H1 (cell line): ENCODE measurements around the gene KXD1. TPM values are rescaled to one million over a fixed set of nuclear protein-coding genes. Genes with fewer than 3 reads are reported as not detected.

Source experiments
- CTCF ChIA-PET: fragments of 300-600 bp; sonication (Branson Sonifier 250); formaldehyde crosslinking; loops from one replicate; lab custom pipeline; 2021; ENCODE audit not compliant: partially characterized antibody; lab: Charles Lee
- POLR2A ChIA-PET: fragments of 300-600 bp; sonication (Branson Sonifier 250); formaldehyde crosslinking; loops from one replicate; lab custom pipeline; 2021; ENCODE audit warnings: inconsistent platforms; ENCODE audit not compliant: partially characterized antibody; lab: Charles Lee
- DNase-seq, 2 experiments: peaks; one replicate each; pipeline versions ENCODE4 v3.0.0 to v3.0.0-alpha.2; 2010 to 2022; ENCODE audit warnings: low spot score in 2 of 2, low read depth in 1 of 2, mixed read lengths in 1 of 2
- FAIRE-seq: peaks from 2 replicates; lab custom pipeline; 2011; peaks lifted over from hg19 to GRCh38; lab: Jason Lieb, UNC
- H2AFZ ChIP-seq: 2 replicates; pipeline ENCODE4 v1.8.1; 2012; ENCODE audit warnings: low read length, inconsistent platforms
- H2AK5ac ChIP-seq: 2 replicates; pipeline ENCODE4 v1.6.1; 2013; ENCODE audit warnings: low read depth, low read length
- H2BK120ac ChIP-seq: replicated peaks from 2 replicates; pipeline ENCODE3; 2013; ENCODE audit warnings: low read depth, low read length, inconsistent platforms
- H2BK12ac ChIP-seq: 2 replicates; pipeline ENCODE4 v1.6.1; 2013; ENCODE audit warnings: low read depth, low read length
- H2BK15ac ChIP-seq: 2 replicates; pipeline ENCODE4 v1.6.1; 2013; ENCODE audit warnings: low read length
- H2BK20ac ChIP-seq: 2 replicates; pipeline ENCODE4 v1.6.1; 2013; ENCODE audit warnings: low read length
- H2BK5ac ChIP-seq: 2 replicates; pipeline ENCODE4 v1.6.1; 2013; ENCODE audit warnings: low read depth, low read length
- H3K14ac ChIP-seq: 2 replicates; pipeline ENCODE4 v1.6.1; 2013; ENCODE audit warnings: inconsistent platforms; ENCODE audit not compliant: insufficient read length
- H3K18ac ChIP-seq: 2 replicates; pipeline ENCODE4 v1.6.1; 2013; ENCODE audit warnings: low read length; ENCODE audit errors: extremely low read depth
- H3K23ac ChIP-seq: 2 replicates; pipeline ENCODE4 v1.6.1; 2013; ENCODE audit warnings: inconsistent platforms; ENCODE audit not compliant: insufficient read length
- H3K23me2 ChIP-seq: 2 replicates; pipeline ENCODE4 v1.6.1; 2013; ENCODE audit warnings: low read depth, low read length
- H3K27ac ChIP-seq: 2 replicates; pipeline ENCODE4 v1.6.1; 2011; ENCODE audit warnings: low read depth, low read length, inconsistent platforms
- H3K27me3 ChIP-seq, 4 experiments: replicated peaks in 1 of 4; 1 replicate in 1 of 4; 2 replicates in 3 of 4; pipeline versions ENCODE4 v1.6.1 to v1.8.1; 2011 to 2013; ENCODE audit warnings: low read length in 3 of 4, mild to moderate bottlenecking in 3 of 4, inconsistent platforms in 2 of 4, mixed read lengths in 2 of 4, moderate library complexity in 1 of 4; ENCODE audit not compliant: control insufficient read depth in 3 of 4, insufficient read depth in 3 of 4; ENCODE audit errors: extremely low read depth in 1 of 4
- H3K36me3 ChIP-seq, 4 experiments: 2 replicates each; pipeline versions ENCODE4 v1.6.1 to v1.8.1; 2011 to 2013; ENCODE audit warnings: mild to moderate bottlenecking in 4 of 4, low read length in 3 of 4, moderate library complexity in 2 of 4, control low read depth in 1 of 4, inconsistent platforms in 1 of 4; ENCODE audit not compliant: insufficient read depth in 4 of 4, control insufficient read depth in 2 of 4
- H3K4ac ChIP-seq: replicated peaks from 2 replicates; pipeline ENCODE3; 2013; ENCODE audit warnings: low read length, low read depth, mixed read lengths, inconsistent platforms; ENCODE audit not compliant: insufficient read length
- H3K4me1 ChIP-seq, 4 experiments: replicated peaks in 1 of 4; 1 replicate in 1 of 4; 2 replicates in 3 of 4; pipeline versions ENCODE4 v1.6.1 to v1.8.1; 2011 to 2013; ENCODE audit warnings: low read length in 3 of 4, inconsistent platforms in 2 of 4, mixed read lengths in 1 of 4; ENCODE audit not compliant: insufficient read depth in 4 of 4, control insufficient read depth in 3 of 4
- H3K4me2 ChIP-seq, 2 experiments: 2 replicates each; pipeline versions ENCODE4 v1.6.1 to v1.8.1; 2011 to 2013; ENCODE audit warnings: low read depth in 2 of 2, low read length in 2 of 2, control low read depth in 1 of 2, inconsistent platforms in 1 of 2, mild to moderate bottlenecking in 1 of 2; ENCODE audit not compliant: insufficient read depth in 1 of 2
- H3K4me3 ChIP-seq, 4 experiments: fragments of 200-600, 300-600 bp in 1 of 4; sonication (generic), shearing (Covaris generic), sonication (Bioruptor Twin) in 1 of 4; 2 replicates each; pipeline versions ENCODE4 v1.5.1 to v1.8.1; 2011 to 2016; ENCODE audit warnings: low read length in 4 of 4, low read depth in 3 of 4, control low read depth in 2 of 4, inconsistent platforms in 2 of 4, mild to moderate bottlenecking in 2 of 4, mixed read lengths in 1 of 4, moderate library complexity in 1 of 4; ENCODE audit not compliant: insufficient read depth in 2 of 4; ENCODE audit errors: extremely low read depth in 1 of 4
- H3K56ac ChIP-seq: replicated peaks from 2 replicates; pipeline ENCODE3; 2013; ENCODE audit warnings: low read depth, mild to moderate bottlenecking, mixed read lengths, low read length, inconsistent platforms; ENCODE audit not compliant: insufficient read length
- H3K79me1 ChIP-seq: 2 replicates; pipeline ENCODE4 v1.6.1; 2013; ENCODE audit warnings: low read depth, low read length, control low read depth
- H3K79me2 ChIP-seq, 2 experiments: 2 replicates each; pipeline versions ENCODE4 v1.6.1 to v1.8.1; 2012 to 2013; ENCODE audit warnings: low read length in 2 of 2, mild to moderate bottlenecking in 2 of 2, inconsistent platforms in 1 of 2; ENCODE audit not compliant: insufficient read depth in 2 of 2, control insufficient read depth in 1 of 2
- H3K9ac ChIP-seq, 4 experiments: replicated peaks in 1 of 4; 1 replicate in 1 of 4; 2 replicates in 3 of 4; pipeline versions ENCODE4 v1.6.1 to v1.8.1; 2011 to 2013; ENCODE audit warnings: low read depth in 3 of 4, low read length in 3 of 4, control low read depth in 2 of 4, mild to moderate bottlenecking in 2 of 4, moderate library complexity in 2 of 4, inconsistent platforms in 1 of 4; ENCODE audit errors: extremely low read depth in 1 of 4
- H3K9me3 ChIP-seq, 2 experiments: 2 replicates each; pipeline versions ENCODE4 v1.6.1 to v1.8.1; 2012 to 2013; ENCODE audit warnings: mild to moderate bottlenecking in 2 of 2, moderate library complexity in 2 of 2, control low read depth in 1 of 2, inconsistent platforms in 1 of 2, low read depth in 1 of 2, low read length in 1 of 2, mixed read lengths in 1 of 2; ENCODE audit not compliant: insufficient read depth in 2 of 2
- H4K20me1 ChIP-seq, 2 experiments: replicated peaks in 1 of 2; 2 replicates each; pipeline versions ENCODE3 to v1.8.1; 2011 to 2013; ENCODE audit warnings: inconsistent platforms in 2 of 2, low read length in 2 of 2, mild to moderate bottlenecking in 1 of 2; ENCODE audit not compliant: insufficient read depth in 2 of 2, control insufficient read depth in 1 of 2
- H4K5ac ChIP-seq: 2 replicates; pipeline ENCODE4 v1.6.1; 2013; ENCODE audit warnings: low read length, low read depth, mixed read lengths, inconsistent platforms; ENCODE audit not compliant: insufficient read length
- H4K8ac ChIP-seq: 2 replicates; pipeline ENCODE4 v1.8.0; 2013; ENCODE audit warnings: mild to moderate bottlenecking, moderate library complexity, low read length, inconsistent platforms; ENCODE audit not compliant: insufficient read depth; ENCODE audit errors: extremely low read depth
- H4K91ac ChIP-seq: replicated peaks from 2 replicates; pipeline ENCODE3; 2013; ENCODE audit warnings: low read length, mixed read lengths, inconsistent platforms; ENCODE audit not compliant: insufficient read length
- BACH1 ChIP-seq: IDR thresholded peaks from 2 replicates; pipeline ENCODE4 v1.6.1; 2012; ENCODE audit warnings: low read length, improper control_type of control experiment
- BRCA1 ChIP-seq: IDR thresholded peaks from 2 replicates; pipeline ENCODE4 v1.6.1; 2012; ENCODE audit warnings: low read depth, low read length, improper control_type of control experiment
- POLR2A ChIP-seq, 2 experiments: IDR thresholded peaks; 1 replicate in 1 of 2; 2 replicates in 1 of 2; pipeline ENCODE4 v1.6.1; 2011; ENCODE audit warnings: low read depth in 2 of 2, low read length in 2 of 2, mild to moderate bottlenecking in 2 of 2; ENCODE audit errors: control extremely low read depth in 1 of 2
- SRF ChIP-seq: IDR thresholded peaks from 2 replicates; pipeline ENCODE4 v1.6.1; 2011; ENCODE audit warnings: mild to moderate bottlenecking, low read depth, low read length, moderate library complexity
- TAF7 ChIP-seq: optimal IDR thresholded peaks from 2 replicates; pipeline ENCODE3; 2011; ENCODE audit warnings: low read depth, mild to moderate bottlenecking, inconsistent platforms, low read length, moderate library complexity, borderline replicate concordance
- WGBS, 2 experiments: shearing (Covaris generic) in 1 of 2; methylation state at CpG; one replicate each; pipeline versions ENCODE4 v1.1.6 to v1.1.7; 2013 to 2015; ENCODE audit warnings: low lambda C conversion rate in 2 of 2, mixed read lengths in 2 of 2, inconsistent platforms in 1 of 2, low coverage in 1 of 2, missing lambda C conversion rate in 1 of 2; ENCODE audit not compliant: insufficient replicate concordance in 2 of 2, insufficient coverage in 1 of 2, insufficient read length in 1 of 2; ENCODE audit errors: extremely low coverage in 1 of 2, missing lambda C conversion rate in 1 of 2; 5-methylcytosine and 5-hydroxymethylcytosine counted together
- polyA plus RNA-seq, 7 experiments: library from polyadenylated mRNA; depleted of rRNA in 3 of 7; stranded (reverse) in 5 of 7; unstranded in 2 of 7; fragments of >200 nt in 5 of 7; fragments of 200-250 nt in 2 of 7; gene quantifications; 1 replicate in 5 of 7; 2 replicates in 1 of 7; 4 replicates in 1 of 7; pipeline versions ENCODE4 v1.2.1 to v1.2.3, GENCODE V29; 2011 to 2013; ENCODE audit warnings: missing spikeins in 2 of 7, mixed read lengths in 2 of 7
- total RNA-seq: library from RNA; stranded (reverse); fragmentation: NEBNext Ultra II Directional; extraction: Animal tissue kit (Norgen Biotek cat#: 25700); gene quantifications from 2 replicates; pipeline ENCODE4 v1.2.1, GENCODE V29; 2021
- TF ChIP-seq, protein P1 (sequence below): IDR thresholded peaks from 2 replicates; pipeline ENCODE4 v1.6.1; 2012; ENCODE audit warnings: inconsistent platforms
- TF ChIP-seq, protein P2 (sequence below): IDR thresholded peaks from 2 replicates; pipeline ENCODE4 v1.6.1; 2011; ENCODE audit warnings: low read depth, mild to moderate bottlenecking, low read length; ENCODE audit not compliant: insufficient read depth

Gene KXD1
- total and polyA plus RNA-seq, 2 of the 8 experiments (the other 6 are each of a cell fraction or from before 2014, with no cell fraction given), result 115 to 267 TPM

DNA sequence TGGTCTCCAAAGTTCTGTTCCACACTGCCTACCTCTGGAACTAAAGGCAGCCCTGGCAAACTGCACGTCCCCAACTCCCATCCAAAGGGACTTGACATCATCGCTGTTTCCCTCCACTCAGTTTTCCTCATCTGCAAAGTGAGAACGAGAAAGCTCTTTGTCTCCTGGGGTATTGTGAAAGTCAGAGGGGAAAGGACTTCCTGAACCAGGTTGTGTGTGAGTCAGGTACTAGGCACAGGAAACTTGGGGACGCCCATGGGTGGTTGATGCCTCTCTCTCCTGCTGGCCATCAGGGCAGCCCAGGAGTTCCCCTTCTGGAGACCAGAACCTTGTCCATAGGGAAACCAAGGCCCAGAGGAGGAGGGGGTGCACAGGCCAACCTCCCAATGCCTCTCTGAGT, 44.2 kb downstream of the KXD1 start:
- Histone ChIP-seq H3K79me2 (no peaks in the 10 kb centered on the region), H2BK5ac (no peak overlapping the region), H3K4me3 (no peak overlapping the region), H3K9ac (no peak overlapping the region), H2AK5ac (no peak overlapping the region), H2BK120ac (no peak overlapping the region)
- POLR2A ChIA-PET, result no interaction called here
- 81% methylated on average over 4 of the region's 4 CpGs; no CpG with 5 or more reads in 1 of the 2 experiments for WGBS, 2 experiments
- TF ChIP-seq, protein P1, sequence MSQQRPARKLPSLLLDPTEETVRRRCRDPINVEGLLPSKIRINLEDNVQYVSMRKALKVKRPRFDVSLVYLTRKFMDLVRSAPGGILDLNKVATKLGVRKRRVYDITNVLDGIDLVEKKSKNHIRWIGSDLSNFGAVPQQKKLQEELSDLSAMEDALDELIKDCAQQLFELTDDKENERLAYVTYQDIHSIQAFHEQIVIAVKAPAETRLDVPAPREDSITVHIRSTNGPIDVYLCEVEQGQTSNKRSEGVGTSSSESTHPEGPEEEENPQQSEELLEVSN, result no peak
- no peak for TF ChIP-seq SRF
- no peak for TF ChIP-seq POLR2A (IDR thresholded peaks at IDR 0.05; ENCODE audit: control extremely low read depth in 1 of 2, low read depth in 2 of 2, low read length in 2 of 2)
- TF ChIP-seq BACH1, result no peak
- TF ChIP-seq TAF7, result no peak
- TF ChIP-seq, protein P2, sequence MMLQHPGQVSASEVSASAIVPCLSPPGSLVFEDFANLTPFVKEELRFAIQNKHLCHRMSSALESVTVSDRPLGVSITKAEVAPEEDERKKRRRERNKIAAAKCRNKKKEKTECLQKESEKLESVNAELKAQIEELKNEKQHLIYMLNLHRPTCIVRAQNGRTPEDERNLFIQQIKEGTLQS, result no peak
- TF ChIP-seq BRCA1, result no peak
- TF ChIP-seq, all 59 proteins: peak for 0
- Histone ChIP-seq H2AFZ (no peak overlapping the region), H4K91ac (no peak overlapping the region), H3K56ac (no peak overlapping the region), H3K23me2 (peaks cover 4% of the 10 kb centered on the region; the same call in 1 of the 2 replicates), H2BK20ac (no peak overlapping the region), H3K23ac (no peak overlapping the region), H3K36me3 (peaks cover 0 to 9% (median 0%) of the 10 kb centered on the region in 4 experiments; a peak in 1 of 8 replicates), H2BK12ac (no peak overlapping the region), H3K14ac (no peak overlapping the region), H2BK15ac (peak overlapping the region; percentile 1; the same call in 1 of the 2 replicates), H3K27ac (no peak overlapping the region), H3K18ac (no peak overlapping the region), H3K4me2 (no peak overlapping the region), H4K8ac (no peak overlapping the region), H3K4ac (no peak overlapping the region), H4K20me1 (peaks cover 0 to 8% of the 10 kb centered on the region in 2 experiments), H3K9me3 (no peaks in the 10 kb centered on the region), H3K4me1 (peaks cover 5 to 31% (median 20%) of the 10 kb centered on the region in 4 experiments), H4K5ac (no peak overlapping the region), H3K79me1 (no peaks in the 10 kb centered on the region), H3K27me3 (peaks cover 39 to 55% (median 51%) of the 10 kb centered on the region in 4 experiments)
- CTCF ChIA-PET, result interaction anchor here (0.8 to 3.5 kb wide), 3 partner anchors 13 to 127 kb away, joined by 3 to 22 read pairs (median 3); partner anchors contain the start of gene REX1BD
- DNase-seq (no peak), FAIRE-seq (no peak)
